Stimulated activated CD8-positive, alpha-beta memory T cell treated with anti-CD3 and anti-CD28 coated beads, Interleukin-15, amount 100 ng/mL, for 1 hour (primary cell): ENCODE data around the gene GABRB1.

Experiments
- DNase-seq: peaks from one replicate; pipeline ENCODE4 v3.0.0-alpha.2; 2020; ENCODE audit warnings: low read depth

GABRB1 gene

DNA sequence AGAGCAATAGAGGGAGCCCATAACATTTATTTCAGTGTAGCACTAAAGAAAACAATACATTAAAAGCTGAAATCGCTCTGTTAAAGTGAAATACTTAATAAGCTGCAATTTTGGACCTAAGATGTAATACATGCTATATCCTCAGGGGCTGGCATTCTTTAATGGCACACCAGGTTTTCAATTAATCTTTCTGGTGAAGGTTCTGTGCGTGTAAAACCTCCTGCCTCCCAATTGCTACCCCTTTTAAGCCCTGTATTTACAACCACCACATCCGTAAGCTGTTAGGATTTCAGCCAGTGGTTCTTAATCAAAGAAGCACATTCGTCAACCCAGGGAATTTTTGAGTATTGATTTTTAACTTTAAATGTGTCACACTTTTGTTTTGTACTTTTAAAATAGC lies 439.7 kb downstream of the GABRB1 start:
- no peak for DNase-seq

DNA sequence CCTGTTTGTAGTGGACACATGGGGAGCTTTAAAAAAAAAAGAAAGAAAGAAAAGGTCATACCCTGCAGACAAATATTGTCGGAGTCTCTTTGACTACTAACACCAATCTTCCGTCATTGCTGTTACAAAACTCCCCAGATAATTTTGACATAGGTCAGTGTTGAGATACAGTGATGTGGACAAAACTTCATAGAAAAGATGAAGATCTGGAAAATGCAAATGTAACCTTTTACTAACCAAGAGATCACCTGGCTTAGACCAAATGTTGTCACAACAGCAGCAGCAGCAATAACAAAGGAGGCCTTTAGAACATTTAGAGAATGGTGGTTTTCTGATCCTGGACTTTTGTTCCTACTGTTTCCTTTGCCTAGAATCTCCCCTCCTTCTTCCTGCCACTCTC lies 440.2 kb downstream of the GABRB1 start:
- no peak for DNase-seq

DNA sequence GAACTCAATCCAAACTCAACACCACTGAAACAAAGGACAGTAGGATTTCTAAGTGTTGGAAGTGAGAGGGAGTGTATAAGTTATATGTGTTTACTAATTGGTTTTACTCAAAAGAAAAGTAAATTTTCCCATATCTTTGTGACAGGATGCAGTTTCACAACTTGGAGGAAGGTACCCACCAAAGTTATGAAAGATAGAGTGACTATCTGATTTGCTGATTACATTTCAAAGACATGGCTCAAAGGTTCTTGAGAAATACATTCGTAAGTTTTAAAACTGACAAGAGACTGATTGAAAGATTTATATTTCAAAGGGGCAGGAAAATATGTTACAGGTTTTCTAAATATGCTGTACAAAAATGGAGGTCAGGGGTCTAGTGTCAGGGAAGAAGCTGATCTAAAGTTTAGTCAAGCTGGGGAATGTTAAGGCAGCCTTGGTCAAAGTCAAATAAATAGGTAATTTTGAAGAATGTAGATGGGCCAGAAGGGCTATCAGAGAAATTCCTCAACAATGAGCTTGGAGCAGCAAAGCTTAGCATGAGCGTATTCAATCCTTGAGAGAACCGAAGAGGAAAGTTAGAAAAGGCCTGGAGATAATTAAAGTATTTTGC lies 441.9 kb downstream of the GABRB1 start:
- no peak for DNase-seq

DNA sequence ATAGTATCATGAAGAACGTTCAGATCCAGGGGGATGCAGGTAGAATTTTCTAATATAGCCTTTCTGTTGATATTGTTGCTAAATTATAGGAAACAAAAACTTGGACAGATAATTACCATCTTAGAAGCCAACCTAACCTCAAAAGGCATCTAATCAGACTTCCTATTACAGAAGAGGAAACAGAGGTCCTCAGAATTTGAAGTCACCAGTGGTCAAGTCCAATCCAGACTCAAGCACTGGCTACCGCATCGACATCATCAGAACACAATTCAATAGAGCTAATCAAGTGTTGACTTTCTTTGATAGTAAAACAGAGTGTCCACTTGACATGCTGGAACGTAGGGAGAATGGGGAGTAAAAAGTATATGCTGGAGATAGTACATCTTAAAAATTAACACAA lies 443.4 kb downstream of the GABRB1 start:
- DNase-seq: no peak

GRCh38 chr4:47475411-47475810 lies 444.0 kb downstream of the GABRB1 start:
- DNase-seq: no peak
